ENCODE data around the gene OPALIN. TPM values are rescaled to one million over a fixed set of nuclear protein-coding genes. Genes with fewer than 3 reads are reported as not detected.

Gene OPALIN, protein sequence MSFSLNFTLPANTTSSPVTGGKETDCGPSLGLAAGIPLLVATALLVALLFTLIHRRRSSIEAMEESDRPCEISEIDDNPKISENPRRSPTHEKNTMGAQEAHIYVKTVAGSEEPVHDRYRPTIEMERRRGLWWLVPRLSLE
- total RNA-seq (ENCODE audit: low replicate concordance), result not detected in 2 replicates

DNA sequence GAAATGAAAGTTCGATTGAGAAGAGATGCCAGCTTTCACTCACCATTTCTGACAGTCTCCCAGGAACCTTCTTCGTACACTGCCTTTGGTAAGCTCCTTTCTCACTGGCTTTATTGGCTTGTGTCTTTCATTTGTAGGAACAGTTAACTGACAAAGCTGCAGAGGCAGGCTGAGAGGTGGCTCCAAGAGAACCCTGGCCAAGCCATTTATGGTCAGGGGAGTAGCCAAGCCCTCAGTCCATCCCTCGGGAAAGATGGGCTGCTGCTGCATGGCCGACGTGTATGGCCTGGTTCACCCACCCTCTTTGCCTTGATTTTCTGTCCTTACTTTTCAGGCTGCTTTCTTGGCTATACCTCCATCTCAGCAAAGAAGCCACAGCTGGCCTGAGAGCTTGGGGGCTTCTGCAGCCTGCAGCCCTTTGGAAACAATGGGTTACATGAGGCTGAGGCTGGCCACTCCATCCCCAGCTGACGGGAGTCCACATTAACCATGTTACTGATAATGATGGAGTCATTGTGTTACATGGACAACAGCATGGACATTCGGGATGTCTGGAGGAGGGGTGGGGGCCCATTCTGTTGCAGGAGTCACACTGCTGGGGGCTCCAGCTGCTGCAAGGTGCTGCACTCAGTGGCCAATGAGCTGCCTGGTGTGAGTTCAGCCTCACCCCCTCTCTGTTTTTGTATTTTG, at the start of gene OPALIN:
OPALIN (minus strand) TSS at position 152 of the 690 bp plus-strand sequence; CDS start at position 46, 106 bp downstream.
- no peak for DNase-seq (ENCODE audit: low read depth)

DNA sequence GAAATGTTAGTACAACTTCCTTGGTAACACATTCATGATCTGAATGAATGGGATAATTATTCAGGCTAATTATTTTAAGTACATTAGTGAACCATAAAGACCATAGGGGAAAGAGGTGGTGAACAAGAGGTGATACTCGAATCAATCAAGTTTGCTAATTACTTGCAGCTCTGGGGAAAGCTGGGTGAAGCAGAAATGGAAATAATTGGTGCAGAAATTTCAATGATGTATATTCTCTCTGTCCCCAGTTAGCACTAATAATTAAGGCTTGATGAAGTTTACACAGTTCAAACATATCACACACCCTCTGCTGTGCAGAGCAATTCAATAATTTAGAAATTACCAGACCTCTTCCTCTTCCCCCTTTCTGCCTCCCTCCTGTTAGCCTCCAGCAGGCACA, 49.4 kb upstream of the OPALIN start:
- H3K4me3 ChIP-seq (ENCODE audit: low read depth, low read length), result no peak overlapping the region
- DNase-seq (ENCODE audit: low read depth), result no peak
- TF ChIP-seq, protein P1, sequence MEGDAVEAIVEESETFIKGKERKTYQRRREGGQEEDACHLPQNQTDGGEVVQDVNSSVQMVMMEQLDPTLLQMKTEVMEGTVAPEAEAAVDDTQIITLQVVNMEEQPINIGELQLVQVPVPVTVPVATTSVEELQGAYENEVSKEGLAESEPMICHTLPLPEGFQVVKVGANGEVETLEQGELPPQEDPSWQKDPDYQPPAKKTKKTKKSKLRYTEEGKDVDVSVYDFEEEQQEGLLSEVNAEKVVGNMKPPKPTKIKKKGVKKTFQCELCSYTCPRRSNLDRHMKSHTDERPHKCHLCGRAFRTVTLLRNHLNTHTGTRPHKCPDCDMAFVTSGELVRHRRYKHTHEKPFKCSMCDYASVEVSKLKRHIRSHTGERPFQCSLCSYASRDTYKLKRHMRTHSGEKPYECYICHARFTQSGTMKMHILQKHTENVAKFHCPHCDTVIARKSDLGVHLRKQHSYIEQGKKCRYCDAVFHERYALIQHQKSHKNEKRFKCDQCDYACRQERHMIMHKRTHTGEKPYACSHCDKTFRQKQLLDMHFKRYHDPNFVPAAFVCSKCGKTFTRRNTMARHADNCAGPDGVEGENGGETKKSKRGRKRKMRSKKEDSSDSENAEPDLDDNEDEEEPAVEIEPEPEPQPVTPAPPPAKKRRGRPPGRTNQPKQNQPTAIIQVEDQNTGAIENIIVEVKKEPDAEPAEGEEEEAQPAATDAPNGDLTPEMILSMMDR (IDR thresholded peaks at IDR 0.05; ENCODE audit: insufficient read depth, low read length), result no peak

More for the DNA sequence above, at the start of gene OPALIN:
- TF ChIP-seq, protein P1 (IDR thresholded peaks at IDR 0.05; ENCODE audit: insufficient read depth, low read length), result no peak
- no peak within 1 kb of the TSS for H3K4me3 ChIP-seq (ENCODE audit: low read depth, low read length)

DNA sequence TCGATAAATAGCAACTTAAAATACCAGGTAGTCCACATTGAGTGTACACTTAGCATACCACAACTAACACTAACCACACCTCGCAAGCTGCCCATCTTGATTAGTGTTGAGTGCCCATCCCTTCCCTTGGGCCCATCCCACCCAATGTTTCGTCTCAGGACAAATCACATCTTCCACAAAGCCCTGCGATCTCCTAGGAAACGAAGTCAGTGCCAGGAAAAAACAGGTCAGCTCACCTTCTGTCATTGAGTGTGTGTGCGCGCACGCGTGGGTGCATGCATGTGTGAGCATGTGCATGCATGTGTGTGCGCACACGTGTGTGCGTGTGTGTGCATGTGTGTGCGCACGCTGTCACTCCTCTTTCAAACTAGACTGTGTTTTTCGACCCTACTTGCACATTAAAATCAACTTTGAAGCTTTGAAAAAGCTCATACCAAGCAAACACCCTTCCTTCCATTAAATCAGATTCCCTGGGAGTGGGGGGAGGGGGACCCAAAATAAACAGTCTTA, 48.8 kb upstream of the OPALIN start:
- DNase-seq (ENCODE audit: low read depth), result no peak
- H3K4me3 ChIP-seq (ENCODE audit: low read depth, low read length), result no peak overlapping the region
- TF ChIP-seq, protein P1 (IDR thresholded peaks at IDR 0.05; ENCODE audit: insufficient read depth, low read length), result no peak

DNA sequence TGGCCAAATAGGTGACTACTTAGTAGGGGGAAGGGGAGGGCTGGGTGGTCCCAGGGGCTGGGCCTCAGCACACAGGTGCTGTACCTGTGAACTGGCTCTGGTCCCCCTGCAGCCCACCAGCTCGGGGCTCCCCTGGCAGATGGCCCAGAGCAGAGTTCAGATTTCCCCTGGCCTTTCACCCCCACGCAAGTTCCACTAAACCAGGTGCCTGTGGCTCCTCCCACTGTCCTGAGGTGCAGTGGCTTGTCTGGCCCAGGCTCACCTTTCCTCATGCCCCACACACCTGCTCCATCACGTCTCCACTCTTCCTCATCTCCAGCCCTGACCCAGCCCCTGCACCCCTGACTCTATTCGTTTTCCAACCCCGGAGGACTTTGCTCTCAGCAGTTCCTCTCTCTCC, 47.3 kb upstream of the OPALIN start:
- TF ChIP-seq, protein P1 (IDR thresholded peaks at IDR 0.05; ENCODE audit: insufficient read depth, low read length), result no peak
- no peak for DNase-seq (ENCODE audit: low read depth)
- no peak overlapping the region for H3K4me3 ChIP-seq (ENCODE audit: low read depth, low read length)

DNA sequence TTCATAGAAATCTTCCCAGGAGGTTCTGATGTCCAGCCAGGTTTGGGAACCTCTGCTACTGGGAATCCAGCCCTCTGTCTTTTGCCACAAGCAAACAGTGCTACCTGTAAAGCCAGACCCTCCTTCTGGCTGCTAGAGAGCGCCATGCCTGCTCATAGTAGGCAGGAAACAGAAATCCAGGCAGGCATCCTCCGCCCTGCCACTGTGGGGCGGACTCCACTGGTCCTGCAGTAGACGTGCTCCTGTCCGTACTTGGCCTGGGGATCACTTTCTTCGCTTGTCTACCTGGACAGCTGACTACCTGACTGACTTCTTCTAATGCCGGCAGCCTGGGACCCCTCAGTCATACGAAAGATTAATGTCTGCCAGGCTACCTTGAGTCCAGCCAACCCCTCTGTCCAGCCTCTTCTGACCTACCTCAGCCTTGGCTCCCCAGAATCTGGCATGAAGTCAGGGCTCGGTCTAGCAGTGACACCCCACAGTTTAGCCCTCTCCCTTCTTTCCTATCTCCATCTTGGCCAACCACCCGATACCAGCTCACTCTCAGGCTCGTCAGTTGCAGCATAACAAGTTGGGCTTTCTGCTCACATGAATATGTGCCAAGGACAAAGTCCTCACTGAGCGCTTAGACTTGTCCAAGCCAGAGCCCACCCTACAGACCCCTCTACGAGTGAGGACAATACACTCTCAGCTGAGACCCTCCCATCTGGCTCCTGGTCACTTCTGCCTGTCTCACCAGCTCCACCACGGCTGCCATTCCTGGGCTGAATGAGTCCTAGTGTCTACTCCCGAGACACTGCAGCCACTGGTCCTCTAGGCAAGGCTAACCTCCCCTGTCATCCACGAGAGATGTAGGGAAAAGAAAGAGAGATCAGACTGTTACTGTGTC, 43.9 kb upstream of the OPALIN start:
- DNase-seq (ENCODE audit: low read depth), result no peak
- no peak overlapping the region for H3K4me3 ChIP-seq (ENCODE audit: low read depth, low read length)
- TF ChIP-seq, protein P1 (IDR thresholded peaks at IDR 0.05; ENCODE audit: insufficient read depth, low read length), result no peak

DNA sequence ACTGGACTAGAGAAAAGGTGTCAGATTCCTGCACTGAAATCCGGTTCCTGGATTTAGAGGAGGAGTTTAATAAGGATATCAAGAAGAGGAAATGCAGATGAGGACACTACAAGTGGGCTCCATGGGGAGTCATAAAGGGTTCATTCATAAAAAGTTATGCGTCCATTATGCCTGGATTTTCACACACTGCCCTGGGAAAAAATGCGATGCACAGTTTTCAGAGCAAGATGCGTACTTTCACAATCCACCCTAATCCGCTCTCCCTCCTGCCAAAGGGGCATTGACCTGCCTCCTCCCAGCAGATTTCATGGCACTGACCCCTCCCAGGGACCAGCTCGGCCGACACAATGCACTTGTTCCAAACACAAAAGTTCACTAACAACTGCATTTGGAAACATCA, 42.2 kb upstream of the OPALIN start:
- no peak for DNase-seq (ENCODE audit: low read depth)
- H3K4me3 ChIP-seq (ENCODE audit: low read depth, low read length), result no peak overlapping the region
- TF ChIP-seq, protein P1 (IDR thresholded peaks at IDR 0.05; ENCODE audit: insufficient read depth, low read length), result no peak
